HepG2 (cell line): Measurements from ENCODE around the gene GNG7. TPM values are rescaled to one million over a fixed set of nuclear protein-coding genes. Genes with fewer than 3 reads are reported as not detected.

Experiments
- ARID2 ChIP-seq: sonication (generic); formaldehyde crosslinking; IDR thresholded peaks from 2 replicates; pipeline ENCODE4 v1.8.1; 2022; ENCODE audit warnings: mild to moderate bottlenecking, missing genetic modification reagents, borderline replicate concordance
- GATAD1 ChIP-seq: IDR thresholded peaks from 2 replicates; pipeline ENCODE4 v1.6.1; 2016; ENCODE audit warnings: missing genetic modification reagents, missing compliant biosample characterization
- PAWR ChIP-seq: sonication (generic); formaldehyde crosslinking; IDR thresholded peaks from 2 replicates; pipeline ENCODE4 v1.4.0; 2020; ENCODE audit warnings: missing genetic modification reagents, mild to moderate bottlenecking, borderline replicate concordance
- SP1 ChIP-seq, 2 experiments: fragments of 450-650 bp in 1 of 2; sonication (generic) in 1 of 2; formaldehyde crosslinking in 1 of 2; IDR thresholded peaks; 2 replicates each; pipeline versions ENCODE4 v1.4.0 to v1.6.1; 2016 to 2020; ENCODE audit warnings: missing genetic modification reagents in 1 of 2
- SRSF9 ChIP-seq: fragments of 200-400 bp; formaldehyde crosslinking; IDR thresholded peaks from 2 replicates; pipeline ENCODE4 v1.6.1; 2018; ENCODE audit warnings: borderline replicate concordance, mild to moderate bottlenecking, low read depth, low read length; ENCODE audit not compliant: insufficient read depth, poor library complexity, severe bottlenecking
- ZNF10 ChIP-seq: sonication (generic); formaldehyde crosslinking; IDR thresholded peaks from 2 replicates; pipeline ENCODE4 v1.4.0; 2020; ENCODE audit warnings: mild to moderate bottlenecking, low read depth, missing genetic modification reagents, borderline replicate concordance
- ZNF138 ChIP-seq: sonication (generic); formaldehyde crosslinking; IDR thresholded peaks from 2 replicates; pipeline ENCODE4 v1.5.0; 2020; ENCODE audit warnings: mild to moderate bottlenecking, low read depth, missing genetic modification reagents
- ZNF234 ChIP-seq: sonication (generic); formaldehyde crosslinking; conservative IDR thresholded peaks from 2 replicates; pipeline ENCODE4 v1.5.1; 2020; ENCODE audit warnings: mild to moderate bottlenecking, missing genetic modification reagents
- ZNF746 ChIP-seq: sonication (generic); formaldehyde crosslinking; IDR thresholded peaks from 2 replicates; pipeline ENCODE4 v1.8.0; 2022; ENCODE audit warnings: mild to moderate bottlenecking, missing genetic modification reagents
- ZNF790 ChIP-seq: sonication (generic); formaldehyde crosslinking; IDR thresholded peaks from 2 replicates; pipeline ENCODE4 v1.8.0; 2022; ENCODE audit warnings: missing genetic modification reagents, mild to moderate bottlenecking, borderline replicate concordance
- ZNF878 ChIP-seq: sonication (generic); formaldehyde crosslinking; IDR thresholded peaks from 2 replicates; pipeline ENCODE4 v1.8.1; 2023; ENCODE audit warnings: mild to moderate bottlenecking, missing genetic modification reagents, moderate library complexity
- polyA plus RNA-seq, 8 experiments: library from polyadenylated mRNA; depleted of rRNA in 3 of 8; stranded (reverse) in 7 of 8; unstranded in 1 of 8; fragments of >200 nt; fragmentation: Illumina TruSeq in 4 of 8; extraction: Trizol in 4 of 8; gene quantifications; 2 replicates each; pipeline versions ENCODE4 v1.2.1 to v1.2.3, GENCODE V29; 2011 to 2016; ENCODE audit warnings: low read depth in 4 of 8, missing spikeins in 1 of 8, mixed read lengths in 1 of 8; ENCODE audit not compliant: insufficient read depth in 1 of 8
- total RNA-seq, 5 experiments: library from RNA; depleted of rRNA; stranded (reverse); fragments of >200 nt; fragmentation: Illumina TruSeq; extraction: Trizol; gene quantifications; 2 replicates each; pipeline ENCODE4 v1.2.3, GENCODE V29; 2016; ENCODE audit warnings: low read depth in 1 of 5
- TF ChIP-seq, protein P1 (sequence below): sonication (generic); formaldehyde crosslinking; conservative IDR thresholded peaks from 2 replicates; pipeline ENCODE4 v1.4.0; 2020; ENCODE audit warnings: missing genetic modification reagents
- TF ChIP-seq, protein P2 (sequence below): IDR thresholded peaks from 2 replicates; pipeline ENCODE4 v1.6.1; 2016; ENCODE audit warnings: low read depth
- TF ChIP-seq, protein P3 (sequence below): sonication (generic); formaldehyde crosslinking; IDR thresholded peaks from 2 replicates; pipeline ENCODE4 v1.4.0; 2020; ENCODE audit warnings: missing genetic modification reagents, low read depth, mild to moderate bottlenecking, borderline replicate concordance

Gene GNG7
- total and polyA plus RNA-seq, 2 of the 13 experiments (the other 11 are each of a cell fraction or from before 2014, with no cell fraction given): 1.4 to 3.3 TPM

DNA sequence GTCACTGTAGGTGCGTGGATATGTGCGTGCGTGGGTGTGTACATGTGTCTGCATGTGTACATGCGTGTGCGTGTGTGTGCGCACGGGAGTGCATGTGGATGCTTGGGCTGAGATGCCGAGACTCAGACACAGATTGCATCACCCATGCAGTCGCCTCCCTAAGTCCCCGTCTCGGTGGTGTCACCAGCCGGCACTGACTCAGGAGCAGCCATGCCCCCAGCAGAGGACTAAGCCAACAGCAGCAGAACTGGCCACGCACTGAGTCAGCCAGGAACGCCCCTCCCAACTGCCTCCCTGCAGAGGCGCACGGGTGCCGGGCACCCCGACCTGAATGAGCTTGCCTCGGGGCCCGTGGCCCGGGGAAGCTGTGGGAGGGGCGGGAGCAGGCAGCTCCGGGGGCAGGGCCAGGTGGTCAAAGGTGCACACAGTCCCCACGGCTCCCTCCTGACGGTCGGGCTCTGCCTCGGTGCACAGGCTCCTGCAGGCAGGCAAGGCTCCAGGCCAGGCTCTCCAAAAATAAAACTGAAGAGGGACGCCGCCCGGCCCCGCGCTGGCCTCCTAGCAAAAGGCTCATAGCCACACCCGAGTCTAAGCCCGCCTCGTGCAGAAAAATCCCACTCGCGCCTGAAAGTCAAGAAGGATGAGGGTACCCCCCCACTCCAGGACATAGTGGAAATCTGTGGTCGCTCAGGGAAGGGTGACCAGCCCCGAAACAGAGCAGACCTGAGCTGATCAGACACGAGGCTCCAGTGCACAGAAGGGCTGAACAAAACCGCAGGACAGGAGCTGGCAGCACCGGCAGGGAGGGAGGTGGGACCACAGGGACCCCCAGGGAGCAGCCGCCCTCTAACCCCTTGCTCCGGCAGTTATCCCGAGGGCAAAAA is 177.4 kb downstream of the GNG7 start (continued):
- TF ChIP-seq, protein P1, sequence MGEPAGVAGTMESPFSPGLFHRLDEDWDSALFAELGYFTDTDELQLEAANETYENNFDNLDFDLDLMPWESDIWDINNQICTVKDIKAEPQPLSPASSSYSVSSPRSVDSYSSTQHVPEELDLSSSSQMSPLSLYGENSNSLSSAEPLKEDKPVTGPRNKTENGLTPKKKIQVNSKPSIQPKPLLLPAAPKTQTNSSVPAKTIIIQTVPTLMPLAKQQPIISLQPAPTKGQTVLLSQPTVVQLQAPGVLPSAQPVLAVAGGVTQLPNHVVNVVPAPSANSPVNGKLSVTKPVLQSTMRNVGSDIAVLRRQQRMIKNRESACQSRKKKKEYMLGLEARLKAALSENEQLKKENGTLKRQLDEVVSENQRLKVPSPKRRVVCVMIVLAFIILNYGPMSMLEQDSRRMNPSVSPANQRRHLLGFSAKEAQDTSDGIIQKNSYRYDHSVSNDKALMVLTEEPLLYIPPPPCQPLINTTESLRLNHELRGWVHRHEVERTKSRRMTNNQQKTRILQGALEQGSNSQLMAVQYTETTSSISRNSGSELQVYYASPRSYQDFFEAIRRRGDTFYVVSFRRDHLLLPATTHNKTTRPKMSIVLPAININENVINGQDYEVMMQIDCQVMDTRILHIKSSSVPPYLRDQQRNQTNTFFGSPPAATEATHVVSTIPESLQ (CRISPR knock-in tag): no peak
- TF ChIP-seq ZNF746 (CRISPR knock-in tag): no peak
- no peak for TF ChIP-seq ZNF234 (CRISPR knock-in tag)
- TF ChIP-seq, protein P2, sequence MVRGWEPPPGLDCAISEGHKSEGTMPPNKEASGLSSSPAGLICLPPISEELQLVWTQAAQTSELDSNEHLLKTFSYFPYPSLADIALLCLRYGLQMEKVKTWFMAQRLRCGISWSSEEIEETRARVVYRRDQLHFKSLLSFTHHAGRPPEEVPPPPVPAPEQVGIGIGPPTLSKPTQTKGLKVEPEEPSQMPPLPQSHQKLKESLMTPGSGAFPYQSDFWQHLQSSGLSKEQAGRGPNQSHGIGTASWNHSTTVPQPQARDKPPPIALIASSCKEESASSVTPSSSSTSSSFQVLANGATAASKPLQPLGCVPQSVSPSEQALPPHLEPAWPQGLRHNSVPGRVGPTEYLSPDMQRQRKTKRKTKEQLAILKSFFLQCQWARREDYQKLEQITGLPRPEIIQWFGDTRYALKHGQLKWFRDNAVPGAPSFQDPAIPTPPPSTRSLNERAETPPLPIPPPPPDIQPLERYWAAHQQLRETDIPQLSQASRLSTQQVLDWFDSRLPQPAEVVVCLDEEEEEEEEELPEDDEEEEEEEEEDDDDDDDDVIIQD (CRISPR knock-in tag): no peak
- TF ChIP-seq ZNF10 (CRISPR knock-in tag): no peak
- TF ChIP-seq ZNF878 (CRISPR knock-in tag): no peak
- TF ChIP-seq, protein P3, sequence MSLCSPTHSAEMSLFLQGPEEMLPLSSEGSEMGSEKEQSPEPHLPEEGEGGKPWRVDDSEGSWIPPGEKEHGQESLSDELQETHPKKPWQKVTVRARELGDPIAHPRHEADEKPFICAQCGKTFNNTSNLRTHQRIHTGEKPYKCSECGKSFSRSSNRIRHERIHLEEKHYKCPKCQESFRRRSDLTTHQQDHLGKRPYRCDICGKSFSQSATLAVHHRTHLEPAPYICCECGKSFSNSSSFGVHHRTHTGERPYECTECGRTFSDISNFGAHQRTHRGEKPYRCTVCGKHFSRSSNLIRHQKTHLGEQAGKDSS (CRISPR knock-in tag): peak; percentile 72; the same call in 1 of the 2 replicates
- TF ChIP-seq SRSF9: no peak
- TF ChIP-seq ZNF790: no peak
- no peak for TF ChIP-seq SP1 (IDR thresholded peaks at IDR 0.05)
- TF ChIP-seq SP1 (CRISPR knock-in tag; IDR thresholded peaks at IDR 0.05): no peak
- 0 out of 2 replicates have a peak, but pooled peaks have one; percentile 34 for TF ChIP-seq ZNF138 (CRISPR knock-in tag)
- TF ChIP-seq GATAD1: 0 out of 2 replicates have a peak, but pooled peaks have one; percentile 36
- TF ChIP-seq PAWR: no peak
- TF ChIP-seq ARID2 (CRISPR knock-in tag): no peak
